ENCODE measurements around the gene KERA. TPM values are rescaled to one million over a fixed set of nuclear protein-coding genes. Genes with fewer than 3 reads are reported as not detected.

The KERA gene
- total RNA-seq, 4 donors from 2014 or later, result not detected

- WGBS, result 100% methylated on average over 1 of the region's 1 CpG
- Histone ChIP-seq H3K27ac (replicated peaks in 1 of 4) (no peak overlapping the region), H3K9me3 (no peaks in the 10 kb centered on the region), H3K4me1 (peaks cover 0 to 14% (median 2%) of the 10 kb centered on the region in 4 donors), H3K27me3 (no peaks in the 10 kb centered on the region), H3K4me3 (no peak overlapping the region), H3K36me3 (no peaks in the 10 kb centered on the region)
- intact Hi-C loops (cut with DNase I), result no loop called here
- DNase-seq (ENCODE audit: extremely low spot score), result no peak
- TF ChIP-seq POLR2AphosphoS5 (IDR thresholded peaks at IDR 0.05) (no peak), EP300 (IDR thresholded peaks at IDR 0.05) (no peak), CTCF (IDR thresholded peaks at IDR 0.05) (no peak), POLR2A (IDR thresholded peaks at IDR 0.05; ENCODE audit: low read depth) (no peak)
Observed at GRCh38 chr12:91023326-91024004, 34.4 kb downstream of the KERA start.

GRCh38 chr12:91021076-91021475 lies 36.7 kb downstream of the KERA start:
- Histone ChIP-seq H3K9me3 (no peaks in the 10 kb centered on the region), H3K27me3 (no peaks in the 10 kb centered on the region), H3K4me3 (no peak overlapping the region), H3K4me1 (peaks cover 0 to 14% (median 2%) of the 10 kb centered on the region in 4 donors), H3K36me3 (no peaks in the 10 kb centered on the region), H3K27ac (replicated peaks in 1 of 4) (no peak overlapping the region)
- intact Hi-C loops (cut with DNase I), result no loop called here
- no peak for DNase-seq (ENCODE audit: extremely low spot score)
- TF ChIP-seq POLR2A (IDR thresholded peaks at IDR 0.05; ENCODE audit: low read depth), result no peak
- no peak for TF ChIP-seq CTCF (IDR thresholded peaks at IDR 0.05)
- no peak for TF ChIP-seq EP300 (IDR thresholded peaks at IDR 0.05)
- no peak for TF ChIP-seq POLR2AphosphoS5 (IDR thresholded peaks at IDR 0.05)
- WGBS, result 83% methylated on average over 2 of the region's 2 CpGs

GRCh38 chr12:91019455-91019854 lies 38.4 kb downstream of the KERA start:
- peaks cover 0 to 14% (median 2%) of the 10 kb centered on the region in 4 donors for H3K4me1 ChIP-seq
- H3K36me3 ChIP-seq, result no peaks in the 10 kb centered on the region
- no peak for TF ChIP-seq POLR2A (IDR thresholded peaks at IDR 0.05; ENCODE audit: low read depth)
- no peak for TF ChIP-seq POLR2AphosphoS5 (IDR thresholded peaks at IDR 0.05)
- no peak for TF ChIP-seq EP300 (IDR thresholded peaks at IDR 0.05)
- TF ChIP-seq CTCF (IDR thresholded peaks at IDR 0.05), result no peak
- H3K9me3 ChIP-seq, result no peaks in the 10 kb centered on the region
- intact Hi-C loops (cut with DNase I), result no loop called here
- 89% methylated on average over 4 of the region's 4 CpGs for WGBS
- no peak for DNase-seq (ENCODE audit: extremely low spot score)
- H3K27ac ChIP-seq (replicated peaks in 1 of 4), result no peak overlapping the region
- H3K4me3 ChIP-seq, result no peak overlapping the region
- H3K27me3 ChIP-seq, result no peaks in the 10 kb centered on the region

GRCh38 chr12:91017511-91018263 lies 40.1 kb downstream of the KERA start:
- peak overlapping the region in 3 of 4 donors; percentile 3 to 10 (median 5) for H3K27ac ChIP-seq (replicated peaks in 1 of 4)
- TF ChIP-seq POLR2A (IDR thresholded peaks at IDR 0.05; ENCODE audit: low read depth), result no peak
- no peak for TF ChIP-seq EP300 (IDR thresholded peaks at IDR 0.05)
- no peak for TF ChIP-seq CTCF (IDR thresholded peaks at IDR 0.05)
- TF ChIP-seq POLR2AphosphoS5 (IDR thresholded peaks at IDR 0.05), result no peak
- DNase-seq (ENCODE audit: extremely low spot score), result no peak

More at GRCh38 chr12:91017511-91018263, 40.1 kb downstream of the KERA start:
- Histone ChIP-seq H3K27me3 (no peaks in the 10 kb centered on the region), H3K4me1 (peaks cover 0 to 14% (median 2%) of the 10 kb centered on the region in 4 donors), H3K36me3 (no peaks in the 10 kb centered on the region), H3K4me3 (no peak overlapping the region), H3K9me3 (no peaks in the 10 kb centered on the region)
- intact Hi-C loops (cut with DNase I), result no loop called here
- WGBS, result 82% methylated on average over 5 of the region's 5 CpGs

Data from esophagus muscularis mucosa (tissue), 4 donors.